Activated CD4-positive, alpha-beta memory T cell treated with anti-CD3 and anti-CD28 coated beads, Interleukin-2, amount 10 ng/mL, durations not matched to agents 7 days and 5 days (primary cell): ENCODE measurements around the gene CEP112. TPM values are rescaled to one million over a fixed set of nuclear protein-coding genes. Genes with fewer than 3 reads are reported as not detected.

Source experiments
- CTCF ChIA-PET: fragments of 350-600 bp; sonication (Branson Sonifier 250); formaldehyde crosslinking; loops from one replicate; lab custom pipeline; 2021; ENCODE audit warnings: antibody characterized with exemption, inconsistent platforms; lab: Charles Lee
- POLR2A ChIA-PET: fragments of 350-600 bp; sonication (Branson Sonifier 250); formaldehyde crosslinking; loops from one replicate; lab custom pipeline; 2021; ENCODE audit warnings: antibody characterized with exemption; lab: Charles Lee
- DNase-seq: peaks from one replicate; pipeline ENCODE4 v3.0.0-alpha.2; 2020
- H3K27ac Mint-ChIP-seq: one replicate; pipeline ENCODE4 v1.8.0; 2021; ENCODE audit warnings: mild to moderate bottlenecking, mixed read lengths
- H3K27me3 Mint-ChIP-seq: one replicate; pipeline ENCODE4 v1.8.0; 2021; ENCODE audit warnings: mixed read lengths
- H3K36me3 Mint-ChIP-seq: one replicate; pipeline ENCODE4 v1.8.0; 2021; ENCODE audit warnings: low read depth, mixed read lengths
- H3K4me1 Mint-ChIP-seq: one replicate; pipeline ENCODE4 v1.8.0; 2021; ENCODE audit warnings: mixed read lengths
- H3K4me3 Mint-ChIP-seq: one replicate; pipeline ENCODE4 v1.8.0; 2021; ENCODE audit warnings: mild to moderate bottlenecking, mixed read lengths
- H3K9me3 Mint-ChIP-seq: one replicate; pipeline ENCODE4 v1.8.0; 2021; ENCODE audit warnings: mixed read lengths
- total RNA-seq, 2 experiments: library from RNA; stranded (reverse); gene quantifications; one replicate each; pipeline ENCODE4 v1.2.3, GENCODE V29; 2021

Gene CEP112
- total RNA-seq, 2 experiments from 2014 or later: 4.5 to 4.6 TPM

GRCh38 chr17:66073384-66073783 is 118.5 kb downstream of the CEP112 start:
- Mint-ChIP-seq H3K4me1 (peaks cover 4% of the 10 kb centered on the region), H3K4me3 (no peak overlapping the region), H3K27me3 (no peaks in the 10 kb centered on the region), H3K9me3 (no peaks in the 10 kb centered on the region), H3K27ac (no peak overlapping the region), H3K36me3 (no peaks in the 10 kb centered on the region)
- ChIA-PET POLR2A (no interaction called here), CTCF (no interaction called here)
- no peak for DNase-seq

GRCh38 chr17:66063686-66064085 is 128.2 kb downstream of the CEP112 start:
- Mint-ChIP-seq H3K4me1 (no peaks in the 10 kb centered on the region), H3K9me3 (no peaks in the 10 kb centered on the region), H3K36me3 (no peaks in the 10 kb centered on the region), H3K27ac (no peak overlapping the region), H3K27me3 (no peaks in the 10 kb centered on the region), H3K4me3 (no peak overlapping the region)
- POLR2A ChIA-PET: no interaction called here
- no peak for DNase-seq
- CTCF ChIA-PET: no interaction called here

- Mint-ChIP-seq H3K9me3 (no peaks in the 10 kb centered on the region), H3K36me3 (no peaks in the 10 kb centered on the region), H3K27me3 (no peaks in the 10 kb centered on the region), H3K4me3 (no peak overlapping the region), H3K4me1 (no peaks in the 10 kb centered on the region), H3K27ac (no peak overlapping the region)
- ChIA-PET POLR2A (no interaction called here), CTCF (no interaction called here)
- DNase-seq: no peak
Observed at GRCh38 chr17:66056148-66056547, 135.8 kb downstream of the CEP112 start.

GRCh38 chr17:66054242-66054641 is 137.7 kb downstream of the CEP112 start:
- no peak for DNase-seq
- H3K27ac Mint-ChIP-seq: no peak overlapping the region
- POLR2A ChIA-PET: no interaction called here
- H3K36me3 Mint-ChIP-seq: peaks cover 5% of the 10 kb centered on the region
- CTCF ChIA-PET: no interaction called here
- H3K4me1 Mint-ChIP-seq: no peaks in the 10 kb centered on the region
- peaks cover 10% of the 10 kb centered on the region for H3K9me3 Mint-ChIP-seq
- H3K27me3 Mint-ChIP-seq: no peaks in the 10 kb centered on the region
- H3K4me3 Mint-ChIP-seq: no peak overlapping the region

GRCh38 chr17:66044083-66044482 is 147.8 kb downstream of the CEP112 start:
- ChIA-PET CTCF (no interaction called here), POLR2A (no interaction called here)
- no peaks in the 10 kb centered on the region for H3K27me3 Mint-ChIP-seq
- H3K9me3 Mint-ChIP-seq: no peaks in the 10 kb centered on the region
- H3K27ac Mint-ChIP-seq: no peak overlapping the region
- H3K36me3 Mint-ChIP-seq: no peaks in the 10 kb centered on the region
- H3K4me1 Mint-ChIP-seq: peaks cover 2% of the 10 kb centered on the region
- no peak for DNase-seq
- no peak overlapping the region for H3K4me3 Mint-ChIP-seq

GRCh38 chr17:66043419-66043818 is 148.5 kb downstream of the CEP112 start:
- Mint-ChIP-seq H3K27ac (no peak overlapping the region), H3K36me3 (no peaks in the 10 kb centered on the region), H3K4me3 (no peak overlapping the region), H3K27me3 (no peaks in the 10 kb centered on the region), H3K4me1 (peaks cover 2% of the 10 kb centered on the region), H3K9me3 (no peaks in the 10 kb centered on the region)
- no peak for DNase-seq
- ChIA-PET CTCF (no interaction called here), POLR2A (no interaction called here)

- H3K27ac Mint-ChIP-seq: no peak overlapping the region
- no peak for DNase-seq
- H3K36me3 Mint-ChIP-seq: no peaks in the 10 kb centered on the region
- no peak overlapping the region for H3K4me3 Mint-ChIP-seq
- ChIA-PET POLR2A (no interaction called here), CTCF (interaction anchor here (0.7 kb wide), 1 partner anchor 553 kb away, joined by 4 read pairs; no protein-coding TSS in a partner anchor)
- H3K9me3 Mint-ChIP-seq: no peaks in the 10 kb centered on the region
- peaks cover 2% of the 10 kb centered on the region for H3K4me1 Mint-ChIP-seq
- no peaks in the 10 kb centered on the region for H3K27me3 Mint-ChIP-seq
Observed at GRCh38 chr17:66040402-66040801, 151.5 kb downstream of the CEP112 start.

- Mint-ChIP-seq H3K9me3 (no peaks in the 10 kb centered on the region), H3K36me3 (no peaks in the 10 kb centered on the region), H3K27ac (no peak overlapping the region), H3K4me1 (peaks cover 6% of the 10 kb centered on the region), H3K27me3 (no peaks in the 10 kb centered on the region), H3K4me3 (no peak overlapping the region)
- ChIA-PET CTCF (no interaction called here), POLR2A (no interaction called here)
- DNase-seq: no peak
Observed at GRCh38 chr17:66038125-66038524, 153.8 kb downstream of the CEP112 start.

GRCh38 chr17:66037221-66037620 is 154.7 kb downstream of the CEP112 start:
- Mint-ChIP-seq H3K36me3 (no peaks in the 10 kb centered on the region), H3K9me3 (no peaks in the 10 kb centered on the region), H3K27ac (no peak overlapping the region), H3K4me3 (no peak overlapping the region), H3K4me1 (peaks cover 9% of the 10 kb centered on the region), H3K27me3 (no peaks in the 10 kb centered on the region)
- POLR2A ChIA-PET: no interaction called here
- DNase-seq: no peak
- CTCF ChIA-PET: no interaction called here

- Mint-ChIP-seq H3K4me3 (no peak overlapping the region), H3K27me3 (no peaks in the 10 kb centered on the region), H3K27ac (no peak overlapping the region), H3K4me1 (peaks cover 14% of the 10 kb centered on the region), H3K9me3 (no peaks in the 10 kb centered on the region), H3K36me3 (no peaks in the 10 kb centered on the region)
- DNase-seq: no peak
- CTCF ChIA-PET: no interaction called here
- POLR2A ChIA-PET: no interaction called here
Observed at GRCh38 chr17:66032082-66032712, 159.7 kb downstream of the CEP112 start.

- Mint-ChIP-seq H3K9me3 (peaks cover 10% of the 10 kb centered on the region), H3K4me1 (no peaks in the 10 kb centered on the region), H3K27ac (no peak overlapping the region), H3K27me3 (peaks cover 2% of the 10 kb centered on the region), H3K36me3 (peaks cover 9% of the 10 kb centered on the region), H3K4me3 (no peak overlapping the region)
- no peak for DNase-seq
- ChIA-PET POLR2A (no interaction called here), CTCF (no interaction called here)
Observed at GRCh38 chr17:66025551-66025950, 166.4 kb downstream of the CEP112 start.

- Mint-ChIP-seq H3K27ac (no peak overlapping the region), H3K36me3 (peaks cover 9% of the 10 kb centered on the region), H3K4me3 (no peak overlapping the region), H3K9me3 (peaks cover 10% of the 10 kb centered on the region), H3K4me1 (no peaks in the 10 kb centered on the region), H3K27me3 (peaks cover 2% of the 10 kb centered on the region)
- DNase-seq: no peak
- ChIA-PET POLR2A (no interaction called here), CTCF (no interaction called here)
Observed at GRCh38 chr17:66021757-66022156, 170.2 kb downstream of the CEP112 start.

GRCh38 chr17:66018786-66019185 is 173.1 kb downstream of the CEP112 start:
- Mint-ChIP-seq H3K27ac (no peak overlapping the region), H3K9me3 (peaks cover 8% of the 10 kb centered on the region), H3K4me3 (no peak overlapping the region), H3K27me3 (peaks cover 5% of the 10 kb centered on the region), H3K36me3 (peaks cover 9% of the 10 kb centered on the region), H3K4me1 (no peaks in the 10 kb centered on the region)
- no peak for DNase-seq
- ChIA-PET CTCF (no interaction called here), POLR2A (no interaction called here)

- Mint-ChIP-seq H3K4me3 (no peak overlapping the region), H3K9me3 (peaks cover 2% of the 10 kb centered on the region), H3K36me3 (no peaks in the 10 kb centered on the region), H3K4me1 (no peaks in the 10 kb centered on the region), H3K27ac (no peak overlapping the region), H3K27me3 (peaks cover 11% of the 10 kb centered on the region)
- DNase-seq: no peak
- ChIA-PET CTCF (no interaction called here), POLR2A (no interaction called here)
Observed at GRCh38 chr17:66016231-66016630, 175.7 kb downstream of the CEP112 start.
